Loucy (cell line): ENCODE data around the gene SATB2.

Experiments
- H2AFZ ChIP-seq: fragments of 200-600 bp; sonication (generic); 2 replicates; pipeline ENCODE4 v1.6.0; 2016; ENCODE audit warnings: antibody characterized with exemption, mild to moderate bottlenecking, low read length, moderate library complexity
- H3F3A ChIP-seq: fragments of 200-600 bp; 2 replicates; pipeline ENCODE4 v1.6.0; 2016; ENCODE audit warnings: antibody characterized with exemption, low read depth, mild to moderate bottlenecking
- H3K27me3 ChIP-seq: fragments of 200-600 bp; sonication (generic); 2 replicates; pipeline ENCODE4 v1.6.1; 2014; ENCODE audit warnings: low read length, mild to moderate bottlenecking; ENCODE audit not compliant: insufficient read depth, poor library complexity, severe bottlenecking
- H3K36me3 ChIP-seq: fragments of 200-600 bp; sonication (generic); 2 replicates; pipeline ENCODE4 v1.6.1; 2016; ENCODE audit warnings: low read length; ENCODE audit not compliant: insufficient read depth
- H3K4me1 ChIP-seq: fragments of 200-600 bp; sonication (generic); 2 replicates; pipeline ENCODE4 v1.5.1; 2014; ENCODE audit warnings: low read length, mild to moderate bottlenecking; ENCODE audit not compliant: insufficient read depth, poor library complexity, severe bottlenecking
- H3K4me2 ChIP-seq: fragments of 200-600 bp; sonication (generic); 2 replicates; pipeline ENCODE4 v1.6.0; 2014; ENCODE audit warnings: antibody characterized with exemption, low read length, low read depth, mild to moderate bottlenecking; ENCODE audit not compliant: poor library complexity, severe bottlenecking
- H3K4me3 ChIP-seq: fragments of 200-600 bp; sonication (generic); 2 replicates; pipeline ENCODE4 v1.5.1; 2014; ENCODE audit warnings: low read length, mild to moderate bottlenecking, mixed read lengths; ENCODE audit not compliant: poor library complexity, severe bottlenecking
- H3K79me2 ChIP-seq: fragments of 200-600 bp; sonication (generic); 2 replicates; pipeline ENCODE4 v1.6.1; 2014; ENCODE audit warnings: low read length; ENCODE audit not compliant: insufficient read depth
- H3K9ac ChIP-seq: fragments of 200-600 bp; sonication (generic); 2 replicates; pipeline ENCODE4 v1.6.0; 2014; ENCODE audit warnings: mild to moderate bottlenecking, low read depth, low read length, moderate library complexity; ENCODE audit not compliant: poor library complexity, severe bottlenecking
- H3K9me2 ChIP-seq: fragments of 200-600 bp; sonication (generic); replicated peaks from 2 replicates; pipeline ENCODE4 v1.6.1; 2016; ENCODE audit warnings: low read depth, low read length, mixed read lengths
- H3K9me3 ChIP-seq: fragments of 200-600 bp; sonication (generic); 2 replicates; pipeline ENCODE4 v1.6.1; 2014; ENCODE audit warnings: mild to moderate bottlenecking, antibody characterized with exemption, low read length, low read depth; ENCODE audit not compliant: insufficient read depth
- H4K20me1 ChIP-seq: fragments of 200-600 bp; sonication (generic); 2 replicates; pipeline ENCODE4 v1.6.0; 2014; ENCODE audit warnings: antibody characterized with exemption, low read length, mild to moderate bottlenecking; ENCODE audit not compliant: insufficient read depth, poor library complexity, severe bottlenecking
- EZH2phosphoT487 ChIP-seq: fragments of 200-600 bp; IDR thresholded peaks from 2 replicates; pipeline ENCODE4 v1.6.1; 2018; ENCODE audit warnings: antibody characterized with exemption, mild to moderate bottlenecking, moderate library complexity, borderline replicate concordance
- TF ChIP-seq, protein P1 (sequence below): fragments of 200-600 bp; sonication (generic); conservative IDR thresholded peaks from 2 replicates; pipeline ENCODE4 v1.5.1; 2014; ENCODE audit warnings: mild to moderate bottlenecking, antibody characterized with exemption, low read length

Gene SATB2

DNA sequence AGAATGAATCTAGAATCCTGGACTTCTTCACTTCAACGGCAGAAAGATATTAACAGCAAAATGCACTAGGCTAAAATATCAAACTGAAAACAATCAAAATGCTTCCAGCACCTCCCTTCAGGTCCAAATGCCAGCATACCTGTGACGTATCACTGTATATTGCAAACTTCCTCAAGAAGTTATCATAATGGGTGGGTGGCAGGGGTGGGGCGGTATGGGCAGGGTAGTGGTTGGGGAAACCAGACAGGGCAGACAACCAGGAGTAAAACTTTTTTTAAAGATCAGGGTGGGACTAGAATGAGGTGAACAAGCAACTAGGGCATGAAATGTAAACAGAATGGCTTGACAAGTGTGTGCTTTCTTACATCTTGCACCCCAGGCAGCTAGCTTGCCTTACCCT lies 140.9 kb downstream of the SATB2 start:
- no peaks in the 10 kb centered on the region for H3F3A ChIP-seq
- no peak overlapping the region for H2AFZ ChIP-seq
- H3K27me3 ChIP-seq = no peaks in the 10 kb centered on the region
- H3K79me2 ChIP-seq = no peaks in the 10 kb centered on the region
- no peaks in the 10 kb centered on the region for H3K9me2 ChIP-seq
- no peak overlapping the region for H3K4me3 ChIP-seq
- H3K9me3 ChIP-seq = no peaks in the 10 kb centered on the region
- no peak overlapping the region for H3K4me2 ChIP-seq
- H3K36me3 ChIP-seq = no peaks in the 10 kb centered on the region
- no peak for TF ChIP-seq EZH2phosphoT487
- TF ChIP-seq, protein P1, sequence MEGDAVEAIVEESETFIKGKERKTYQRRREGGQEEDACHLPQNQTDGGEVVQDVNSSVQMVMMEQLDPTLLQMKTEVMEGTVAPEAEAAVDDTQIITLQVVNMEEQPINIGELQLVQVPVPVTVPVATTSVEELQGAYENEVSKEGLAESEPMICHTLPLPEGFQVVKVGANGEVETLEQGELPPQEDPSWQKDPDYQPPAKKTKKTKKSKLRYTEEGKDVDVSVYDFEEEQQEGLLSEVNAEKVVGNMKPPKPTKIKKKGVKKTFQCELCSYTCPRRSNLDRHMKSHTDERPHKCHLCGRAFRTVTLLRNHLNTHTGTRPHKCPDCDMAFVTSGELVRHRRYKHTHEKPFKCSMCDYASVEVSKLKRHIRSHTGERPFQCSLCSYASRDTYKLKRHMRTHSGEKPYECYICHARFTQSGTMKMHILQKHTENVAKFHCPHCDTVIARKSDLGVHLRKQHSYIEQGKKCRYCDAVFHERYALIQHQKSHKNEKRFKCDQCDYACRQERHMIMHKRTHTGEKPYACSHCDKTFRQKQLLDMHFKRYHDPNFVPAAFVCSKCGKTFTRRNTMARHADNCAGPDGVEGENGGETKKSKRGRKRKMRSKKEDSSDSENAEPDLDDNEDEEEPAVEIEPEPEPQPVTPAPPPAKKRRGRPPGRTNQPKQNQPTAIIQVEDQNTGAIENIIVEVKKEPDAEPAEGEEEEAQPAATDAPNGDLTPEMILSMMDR = no peak
- no peaks in the 10 kb centered on the region for H3K4me1 ChIP-seq
- no peak overlapping the region for H3K9ac ChIP-seq
- H4K20me1 ChIP-seq = no peaks in the 10 kb centered on the region

DNA sequence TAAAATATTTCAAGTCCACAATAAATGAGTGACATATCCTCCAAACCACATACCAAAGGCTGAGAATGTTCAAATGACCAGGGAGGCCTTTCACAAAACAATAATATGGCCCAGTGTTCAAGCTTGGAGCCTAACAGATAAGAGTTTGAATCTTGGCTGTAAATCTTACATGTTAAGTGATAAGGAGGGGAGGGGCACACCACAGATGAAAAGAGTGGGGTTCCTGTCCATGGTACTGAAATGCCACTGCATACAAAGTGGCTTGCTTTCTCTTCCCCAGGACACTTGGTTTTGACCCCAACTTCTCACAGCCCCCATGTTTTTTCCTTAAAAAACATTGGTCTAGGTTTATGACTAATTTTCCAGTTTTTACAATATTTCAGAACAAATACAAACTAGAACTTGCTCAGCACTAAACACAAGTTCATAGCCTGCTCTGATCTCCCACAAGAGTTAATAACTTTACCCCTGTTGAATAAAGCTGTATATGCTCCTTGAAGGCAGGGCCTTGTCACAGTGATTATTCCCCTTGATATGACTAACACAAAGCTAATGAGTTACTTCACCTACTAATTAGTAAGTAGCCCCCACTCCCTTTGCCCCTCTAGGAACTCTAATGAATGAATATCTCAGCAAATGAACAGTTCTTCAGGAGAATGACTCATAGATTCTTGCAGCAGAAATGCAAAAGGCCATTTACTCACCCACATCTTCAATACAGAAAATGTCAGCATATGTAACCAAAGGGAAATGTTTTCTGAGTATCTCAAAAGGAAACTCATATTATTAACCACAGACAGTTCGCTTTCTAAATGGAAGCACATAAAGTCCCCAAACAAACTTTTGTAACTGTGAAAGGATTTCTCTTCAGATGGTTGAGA lies 142.2 kb downstream of the SATB2 start:
- Histone ChIP-seq H4K20me1 (no peaks in the 10 kb centered on the region), H3K36me3 (no peaks in the 10 kb centered on the region)

DNA sequence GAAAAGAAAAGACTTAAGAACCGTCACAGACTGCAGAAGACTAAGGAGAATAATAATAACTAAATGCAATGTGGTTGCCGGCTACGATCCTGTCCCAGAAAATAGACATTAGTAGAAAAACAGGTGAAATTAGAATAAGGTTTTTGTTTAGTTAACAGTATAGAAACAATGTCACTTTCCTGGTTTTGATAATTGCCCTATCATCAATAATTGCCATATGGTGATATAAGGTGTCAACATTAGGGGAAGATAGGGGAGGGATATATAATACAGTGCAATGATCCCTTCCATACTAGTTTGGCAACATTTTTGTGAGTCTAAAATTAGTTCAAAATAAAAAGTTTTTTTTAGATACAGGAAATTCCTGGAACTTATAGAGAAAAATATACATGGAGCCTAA lies 144.8 kb downstream of the SATB2 start:
- Histone ChIP-seq H2AFZ (no peak overlapping the region), H3K4me3 (no peak overlapping the region), H3F3A (no peaks in the 10 kb centered on the region), H3K9me3 (no peaks in the 10 kb centered on the region), H3K79me2 (no peaks in the 10 kb centered on the region), H3K4me1 (no peaks in the 10 kb centered on the region), H3K27me3 (no peaks in the 10 kb centered on the region), H3K4me2 (no peak overlapping the region), H3K36me3 (no peaks in the 10 kb centered on the region), H4K20me1 (no peaks in the 10 kb centered on the region), H3K9ac (no peak overlapping the region), H3K9me2 (no peaks in the 10 kb centered on the region)
- TF ChIP-seq EZH2phosphoT487 = no peak
- TF ChIP-seq, protein P1 = no peak

More for the DNA sequence above, 142.2 kb downstream of the SATB2 start:
- Histone ChIP-seq H2AFZ (no peak overlapping the region), H3K27me3 (no peaks in the 10 kb centered on the region), H3K4me2 (no peak overlapping the region), H3K9me3 (no peaks in the 10 kb centered on the region), H3K79me2 (no peaks in the 10 kb centered on the region), H3K4me3 (no peak overlapping the region), H3F3A (no peaks in the 10 kb centered on the region), H3K9ac (no peak overlapping the region), H3K9me2 (no peaks in the 10 kb centered on the region), H3K4me1 (no peaks in the 10 kb centered on the region)
- TF ChIP-seq, protein P1 = no peak
- no peak for TF ChIP-seq EZH2phosphoT487
